Uterus (tissue), 2 donors: ENCODE results near the gene SMG9.

Experiments
- CTCF ChIP-seq, 4 experiments: fragments of 200-600 bp in 2 of 4; fragments of 450-650 bp in 2 of 4; sonication (generic) in 2 of 4; IDR thresholded peaks; one replicate each; pipeline ENCODE4 v1.5.1; 2016 to 2019; ENCODE audit warnings: antibody characterized with exemption in 4 of 4, mild to moderate bottlenecking in 2 of 4, moderate library complexity in 1 of 4
- POLR2A ChIP-seq, 2 donors: fragments of 450-650 bp; IDR thresholded peaks; one replicate each; pipeline ENCODE4 v1.6.1; 2016; ENCODE audit warnings: antibody characterized with exemption in 2 of 2, mild to moderate bottlenecking in 1 of 2, moderate library complexity in 1 of 2

GRCh38 chr19:43694553-43694952 is 60.2 kb downstream of the SMG9 start:
- TF ChIP-seq POLR2A (IDR thresholded peaks at IDR 0.05) = no peak
- no peak for TF ChIP-seq CTCF (IDR thresholded peaks at IDR 0.05)
